Natural killer cell treated with Interleukin-12 subunit alpha and Interleukin-12 subunit beta and Interleukin-15 and Interleukin-18, amount 100 ng/mL, for 72 hours (primary cell): ENCODE results near the gene PSME4. TPM values are rescaled to one million over a fixed set of nuclear protein-coding genes. Genes with fewer than 3 reads are reported as not detected.

Experiments used
- ATAC-seq, 2 donors: fragments of 150-1000 bp; cut with Tn5 transposase in 1 of 2; sonication (Bioruptor Pico), chemical (Tn5 transposase) in 1 of 2; 2 replicates each; pipeline ENCODE4 v1.10.0; 2021
- DNase-seq: peaks from one replicate; pipeline ENCODE4 v3.0.0; 2022; ENCODE audit warnings: low spot score
- H3K27ac Mint-ChIP-seq, 2 donors: 1 replicate in 1 of 2; 2 replicates in 1 of 2; pipeline ENCODE4 v1.8.0; 2022; ENCODE audit warnings: mixed read lengths in 2 of 2, mild to moderate bottlenecking in 1 of 2, moderate library complexity in 1 of 2
- H3K27me3 Mint-ChIP-seq, 2 donors: 1 replicate in 1 of 2; 2 replicates in 1 of 2; pipeline ENCODE4 v1.8.0; 2022; ENCODE audit warnings: mixed read lengths in 2 of 2
- H3K36me3 Mint-ChIP-seq: one replicate; pipeline ENCODE4 v1.8.0; 2022; ENCODE audit warnings: mixed read lengths
- H3K4me1 Mint-ChIP-seq, 2 donors: 1 replicate in 1 of 2; 2 replicates in 1 of 2; pipeline ENCODE4 v1.8.0; 2022; ENCODE audit warnings: low read depth in 2 of 2, mixed read lengths in 2 of 2, mild to moderate bottlenecking in 1 of 2
- H3K4me3 Mint-ChIP-seq: one replicate; pipeline ENCODE4 v1.8.0; 2022; ENCODE audit warnings: mixed read lengths
- H3K9me3 Mint-ChIP-seq: 2 replicates; pipeline ENCODE4 v1.8.0; 2022; ENCODE audit warnings: mixed read lengths
- total RNA-seq, 2 donors: library from RNA; stranded (reverse); gene quantifications; one replicate each; pipeline ENCODE4 v1.2.3, GENCODE V29; 2022

The PSME4 gene
- total RNA-seq, 2 donors from 2014 or later = 64.9 to 85.0 TPM

GRCh38 chr2:53886406-53887280 is 84.2 kb downstream of the PSME4 start:
- H3K9me3 Mint-ChIP-seq = no peaks in the 10 kb centered on the region
- no peak overlapping the region for H3K4me3 Mint-ChIP-seq
- no peak for ATAC-seq
- peaks cover 44% of the 10 kb centered on the region for H3K36me3 Mint-ChIP-seq
- peaks cover 4 to 14% of the 10 kb centered on the region in 2 donors for H3K4me1 Mint-ChIP-seq
- peak overlapping the region in 1 of 2 donors; percentile 22 for H3K27ac Mint-ChIP-seq
- no peaks in the 10 kb centered on the region for H3K27me3 Mint-ChIP-seq
- no peak for DNase-seq

GRCh38 chr2:53884883-53885282 is 85.9 kb downstream of the PSME4 start:
- no peak for DNase-seq

GRCh38 chr2:53881986-53882385 is 88.8 kb downstream of the PSME4 start:
- no peak overlapping the region for H3K4me3 Mint-ChIP-seq
- H3K4me1 Mint-ChIP-seq = peaks cover 4 to 5% of the 10 kb centered on the region in 2 donors
- no peaks in the 10 kb centered on the region for H3K9me3 Mint-ChIP-seq
- no peaks in the 10 kb centered on the region for H3K27me3 Mint-ChIP-seq
- DNase-seq = no peak
- no peak overlapping the region for H3K27ac Mint-ChIP-seq
- peaks cover 45% of the 10 kb centered on the region for H3K36me3 Mint-ChIP-seq
- no peak for ATAC-seq

More at GRCh38 chr2:53884883-53885282, 85.9 kb downstream of the PSME4 start:
- Mint-ChIP-seq H3K4me1 (peaks cover 4 to 14% of the 10 kb centered on the region in 2 donors), H3K27ac (no peak overlapping the region), H3K27me3 (no peaks in the 10 kb centered on the region), H3K4me3 (no peak overlapping the region), H3K36me3 (peaks cover 46% of the 10 kb centered on the region), H3K9me3 (no peaks in the 10 kb centered on the region)
- no peak for ATAC-seq

GRCh38 chr2:53881360-53881759 is 89.4 kb downstream of the PSME4 start:
- H3K36me3 Mint-ChIP-seq = peaks cover 39% of the 10 kb centered on the region
- no peak for DNase-seq
- H3K9me3 Mint-ChIP-seq = no peaks in the 10 kb centered on the region
- no peak for ATAC-seq
- H3K4me1 Mint-ChIP-seq = no peaks in the 10 kb centered on the region
- H3K27ac Mint-ChIP-seq = no peak overlapping the region
- H3K27me3 Mint-ChIP-seq = no peaks in the 10 kb centered on the region
- H3K4me3 Mint-ChIP-seq = no peak overlapping the region

GRCh38 chr2:53880756-53881155 is 90.0 kb downstream of the PSME4 start:
- Mint-ChIP-seq H3K4me1 (no peaks in the 10 kb centered on the region), H3K27me3 (no peaks in the 10 kb centered on the region), H3K9me3 (no peaks in the 10 kb centered on the region), H3K36me3 (peaks cover 40% of the 10 kb centered on the region), H3K4me3 (no peak overlapping the region), H3K27ac (no peak overlapping the region)
- ATAC-seq = no peak
- no peak for DNase-seq

- ATAC-seq (no peak), DNase-seq (no peak)
- Mint-ChIP-seq H3K4me3 (no peak overlapping the region), H3K27me3 (no peaks in the 10 kb centered on the region), H3K4me1 (no peaks in the 10 kb centered on the region), H3K27ac (no peak overlapping the region), H3K9me3 (no peaks in the 10 kb centered on the region), H3K36me3 (peaks cover 18% of the 10 kb centered on the region)
These were observed 93.2 kb downstream of the PSME4 start for GRCh38 chr2:53877556-53877955.

GRCh38 chr2:53877112-53877511 is 93.7 kb downstream of the PSME4 start:
- H3K27ac Mint-ChIP-seq = no peak overlapping the region

GRCh38 chr2:53874401-53874950 is 96.3 kb downstream of the PSME4 start:
- peaks cover 13% of the 10 kb centered on the region for H3K36me3 Mint-ChIP-seq
- ATAC-seq (no peak), DNase-seq (no peak)
- H3K27me3 Mint-ChIP-seq = no peaks in the 10 kb centered on the region
- H3K9me3 Mint-ChIP-seq = no peaks in the 10 kb centered on the region
- H3K4me1 Mint-ChIP-seq = no peaks in the 10 kb centered on the region
- no peak overlapping the region for H3K27ac Mint-ChIP-seq
- no peak overlapping the region for H3K4me3 Mint-ChIP-seq

More at GRCh38 chr2:53877112-53877511, 93.7 kb downstream of the PSME4 start:
- Mint-ChIP-seq H3K4me3 (no peak overlapping the region), H3K27me3 (no peaks in the 10 kb centered on the region), H3K36me3 (peaks cover 18% of the 10 kb centered on the region), H3K9me3 (no peaks in the 10 kb centered on the region), H3K4me1 (no peaks in the 10 kb centered on the region)
- DNase-seq (no peak), ATAC-seq (no peak)

- ATAC-seq = no peak
- Mint-ChIP-seq H3K27me3 (no peaks in the 10 kb centered on the region), H3K4me1 (no peaks in the 10 kb centered on the region)
These were observed 103.0 kb downstream of the PSME4 start for GRCh38 chr2:53867773-53868172.

GRCh38 chr2:53867169-53867568 is 103.6 kb downstream of the PSME4 start:
- Mint-ChIP-seq H3K4me3 (no peak overlapping the region), H3K4me1 (no peaks in the 10 kb centered on the region), H3K27ac (no peak overlapping the region), H3K36me3 (peaks cover 6% of the 10 kb centered on the region), H3K27me3 (no peaks in the 10 kb centered on the region), H3K9me3 (no peaks in the 10 kb centered on the region)
- DNase-seq (no peak), ATAC-seq (no peak)

More at GRCh38 chr2:53867773-53868172, 103.0 kb downstream of the PSME4 start:
- Mint-ChIP-seq H3K4me3 (no peak overlapping the region), H3K36me3 (peaks cover 6% of the 10 kb centered on the region), H3K27ac (no peak overlapping the region), H3K9me3 (no peaks in the 10 kb centered on the region)
- no peak for DNase-seq

- H3K27me3 Mint-ChIP-seq = no peaks in the 10 kb centered on the region
- no peaks in the 10 kb centered on the region for H3K4me1 Mint-ChIP-seq
- no peak for ATAC-seq
- no peaks in the 10 kb centered on the region for H3K9me3 Mint-ChIP-seq
- no peak for DNase-seq
- H3K36me3 Mint-ChIP-seq = peaks cover 6% of the 10 kb centered on the region
- H3K4me3 Mint-ChIP-seq = no peak overlapping the region
- H3K27ac Mint-ChIP-seq = no peak overlapping the region
These were observed 104.8 kb downstream of the PSME4 start for GRCh38 chr2:53865962-53866361.

GRCh38 chr2:53865264-53865663 is 105.5 kb downstream of the PSME4 start:
- peaks cover 6% of the 10 kb centered on the region for H3K36me3 Mint-ChIP-seq
- DNase-seq = no peak
- H3K27ac Mint-ChIP-seq = no peak overlapping the region
- no peaks in the 10 kb centered on the region for H3K27me3 Mint-ChIP-seq
- H3K9me3 Mint-ChIP-seq = no peaks in the 10 kb centered on the region
- H3K4me3 Mint-ChIP-seq = no peak overlapping the region
- no peaks in the 10 kb centered on the region for H3K4me1 Mint-ChIP-seq
- no peak for ATAC-seq

- DNase-seq = no peak
- no peak for ATAC-seq
- H3K4me3 Mint-ChIP-seq = no peak overlapping the region
- no peaks in the 10 kb centered on the region for H3K4me1 Mint-ChIP-seq
- H3K27me3 Mint-ChIP-seq = no peaks in the 10 kb centered on the region
- peaks cover 6% of the 10 kb centered on the region for H3K36me3 Mint-ChIP-seq
- H3K9me3 Mint-ChIP-seq = no peaks in the 10 kb centered on the region
- no peak overlapping the region for H3K27ac Mint-ChIP-seq
These were observed 107.1 kb downstream of the PSME4 start for GRCh38 chr2:53863538-53864227.

- H3K27ac Mint-ChIP-seq = no peak overlapping the region
- H3K4me1 Mint-ChIP-seq = no peaks in the 10 kb centered on the region
- H3K9me3 Mint-ChIP-seq = no peaks in the 10 kb centered on the region
- H3K36me3 Mint-ChIP-seq = peaks cover 5% of the 10 kb centered on the region
- no peak overlapping the region for H3K4me3 Mint-ChIP-seq
- DNase-seq = no peak
- no peak for ATAC-seq
- no peaks in the 10 kb centered on the region for H3K27me3 Mint-ChIP-seq
These were observed 109.0 kb downstream of the PSME4 start for GRCh38 chr2:53861824-53862223.
